ENCODE results near the gene NUP62. TPM values are rescaled to one million over a fixed set of nuclear protein-coding genes. Genes with fewer than 3 reads are reported as not detected.
A peak's percentile ranks its signal among the peaks of the same experiment; 100 is the strongest.
"Not testable (repeated sequence)": the region's sequence is repeated elsewhere in the genome, so short reads cannot be mapped to it uniquely, and the experiment has no call there.

Gene NUP62
- polyA plus RNA-seq, 6 donors from 2014 or later: 30.3 to 59.2 (median 51.3) TPM

- H3K4me3 Mint-ChIP-seq, DNase-seq: not testable (repeated sequence)
Measured at GRCh38 chr19:49958596-49958995, 29.3 kb upstream of the NUP62 start.

GRCh38 chr19:49958144-49958543 lies 28.8 kb upstream of the NUP62 start:
- not testable (repeated sequence) for H3K9me3 Mint-ChIP-seq; H3K4me3 Mint-ChIP-seq; H3K36me3 Mint-ChIP-seq; H3K27ac Mint-ChIP-seq; DNase-seq; ATAC-seq (ENCODE audit: low read depth in 2 of 2)
- H3K27me3 Mint-ChIP-seq: peaks cover 10 to 36% (median 18%) of the 10 kb centered on the region in 3 donors
- peaks cover 5 to 14% (median 11%) of the 10 kb centered on the region in 3 donors for H3K4me1 Mint-ChIP-seq

More at GRCh38 chr19:49958596-49958995, 29.3 kb upstream of the NUP62 start:
- not testable (repeated sequence) for H3K4me1 Mint-ChIP-seq; H3K27ac Mint-ChIP-seq; H3K9me3 Mint-ChIP-seq; H3K36me3 Mint-ChIP-seq; ATAC-seq (ENCODE audit: low read depth in 2 of 2)
- H3K27me3 Mint-ChIP-seq: peaks cover 9 to 31% (median 18%) of the 10 kb centered on the region in 3 donors

GRCh38 chr19:49957262-49957915 lies 28.1 kb upstream of the NUP62 start:
- Mint-ChIP-seq H3K27me3 (peaks cover 10 to 43% (median 18%) of the 10 kb centered on the region in 3 donors), H3K9me3 (peaks cover 0 to 1% (median 0%) of the 10 kb centered on the region in 7 donors), H3K4me3 (no peak overlapping the region), H3K36me3 (no peaks in the 10 kb centered on the region), H3K27ac (no peak overlapping the region), H3K4me1 (peaks cover 5 to 17% (median 11%) of the 10 kb centered on the region in 3 donors)
- DNase-seq: no peak
- no peak for ATAC-seq (ENCODE audit: low read depth in 2 of 2)

GRCh38 chr19:49956115-49956495 lies 26.8 kb upstream of the NUP62 start:
- Mint-ChIP-seq H3K4me1 (peaks cover 5 to 17% (median 11%) of the 10 kb centered on the region in 3 donors), H3K9me3 (peaks cover 0 to 1% (median 0%) of the 10 kb centered on the region in 7 donors), H3K36me3 (no peaks in the 10 kb centered on the region), H3K27me3 (peaks cover 17 to 53% (median 22%) of the 10 kb centered on the region in 3 donors), H3K27ac (no peak overlapping the region), H3K4me3 (no peak overlapping the region)
- DNase-seq (no peak), ATAC-seq (ENCODE audit: low read depth in 2 of 2) (no peak)

GRCh38 chr19:49954933-49955332 lies 25.6 kb upstream of the NUP62 start:
- peaks cover 0 to 1% (median 0%) of the 10 kb centered on the region in 7 donors for H3K9me3 Mint-ChIP-seq
- H3K36me3 Mint-ChIP-seq: no peaks in the 10 kb centered on the region
- no peak for DNase-seq
- H3K4me3 Mint-ChIP-seq: no peak overlapping the region
- H3K4me1 Mint-ChIP-seq: peaks cover 9 to 17% (median 11%) of the 10 kb centered on the region in 3 donors
- H3K27me3 Mint-ChIP-seq: peaks cover 28 to 63% (median 30%) of the 10 kb centered on the region in 3 donors
- ATAC-seq (ENCODE audit: low read depth in 2 of 2): no peak
- no peak overlapping the region for H3K27ac Mint-ChIP-seq

GRCh38 chr19:49954092-49954829 lies 25.0 kb upstream of the NUP62 start:
- no peak overlapping the region for H3K27ac Mint-ChIP-seq
- H3K4me1 Mint-ChIP-seq: peaks cover 9 to 17% (median 11%) of the 10 kb centered on the region in 3 donors
- H3K9me3 Mint-ChIP-seq: peaks cover 0 to 1% (median 0%) of the 10 kb centered on the region in 7 donors
- DNase-seq: no peak
- H3K4me3 Mint-ChIP-seq: peak overlapping the region in 1 of 8 donors; percentile 17
- no peak for ATAC-seq (ENCODE audit: low read depth in 2 of 2)
- H3K27me3 Mint-ChIP-seq: peaks cover 30 to 66% (median 31%) of the 10 kb centered on the region in 3 donors
- H3K36me3 Mint-ChIP-seq: no peaks in the 10 kb centered on the region

GRCh38 chr19:49953416-49953815 lies 24.1 kb upstream of the NUP62 start:
- Mint-ChIP-seq H3K9me3 (peaks cover 0 to 1% (median 0%) of the 10 kb centered on the region in 7 donors), H3K4me1 (peaks cover 9 to 17% (median 11%) of the 10 kb centered on the region in 3 donors), H3K27ac (peak overlapping the region in 1 of 6 donors; percentile 69), H3K4me3 (no peak overlapping the region), H3K27me3 (peaks cover 30 to 66% (median 31%) of the 10 kb centered on the region in 3 donors), H3K36me3 (no peaks in the 10 kb centered on the region)
- DNase-seq: no peak
- ATAC-seq (ENCODE audit: low read depth in 2 of 2): no peak

- Mint-ChIP-seq H3K27me3 (peaks cover 31 to 62% (median 34%) of the 10 kb centered on the region in 3 donors), H3K27ac (no peak overlapping the region), H3K4me1 (peaks cover 9 to 17% (median 11%) of the 10 kb centered on the region in 3 donors), H3K9me3 (no peaks in the 10 kb centered on the region), H3K4me3 (no peak overlapping the region), H3K36me3 (no peaks in the 10 kb centered on the region)
- DNase-seq: no peak
- ATAC-seq (ENCODE audit: low read depth in 2 of 2): no peak
Measured at GRCh38 chr19:49952906-49953305, 23.6 kb upstream of the NUP62 start.

GRCh38 chr19:49952479-49952836 lies 23.2 kb upstream of the NUP62 start:
- Mint-ChIP-seq H3K27ac (no peak overlapping the region), H3K4me3 (no peak overlapping the region), H3K36me3 (no peaks in the 10 kb centered on the region), H3K9me3 (no peaks in the 10 kb centered on the region), H3K27me3 (peaks cover 34 to 65% (median 38%) of the 10 kb centered on the region in 3 donors), H3K4me1 (peaks cover 9 to 17% (median 11%) of the 10 kb centered on the region in 3 donors)
- DNase-seq (no peak), ATAC-seq (ENCODE audit: low read depth in 2 of 2) (no peak)

- no peak overlapping the region for H3K4me3 Mint-ChIP-seq
- peaks cover 9 to 17% (median 11%) of the 10 kb centered on the region in 3 donors for H3K4me1 Mint-ChIP-seq
- peak overlapping the region in 1 of 6 donors; percentile 33 for H3K27ac Mint-ChIP-seq
- ATAC-seq (ENCODE audit: low read depth in 2 of 2) (no peak), DNase-seq (no peak)
- H3K36me3 Mint-ChIP-seq: no peaks in the 10 kb centered on the region
- no peaks in the 10 kb centered on the region for H3K9me3 Mint-ChIP-seq
- H3K27me3 Mint-ChIP-seq: peaks cover 34 to 65% (median 39%) of the 10 kb centered on the region in 3 donors
Measured at GRCh38 chr19:49951806-49952478, 22.6 kb upstream of the NUP62 start.

GRCh38 chr19:49950956-49951526 lies 21.7 kb upstream of the NUP62 start:
- no peak for DNase-seq
- H3K27ac Mint-ChIP-seq: peak overlapping the region in 1 of 6 donors; percentile 71

GRCh38 chr19:49950590-49950948 lies 21.3 kb upstream of the NUP62 start:
- Mint-ChIP-seq H3K27ac (no peak overlapping the region), H3K4me1 (peaks cover 9 to 17% (median 11%) of the 10 kb centered on the region in 3 donors), H3K4me3 (no peak overlapping the region), H3K27me3 (peaks cover 30 to 66% (median 39%) of the 10 kb centered on the region in 3 donors), H3K36me3 (no peaks in the 10 kb centered on the region), H3K9me3 (peaks cover 0 to 2% (median 0%) of the 10 kb centered on the region in 7 donors)
- ATAC-seq (ENCODE audit: low read depth in 2 of 2): no peak
- DNase-seq: no peak

More at GRCh38 chr19:49950956-49951526, 21.7 kb upstream of the NUP62 start:
- Mint-ChIP-seq H3K36me3 (no peaks in the 10 kb centered on the region), H3K27me3 (peaks cover 31 to 66% (median 39%) of the 10 kb centered on the region in 3 donors), H3K9me3 (peaks cover 0 to 2% (median 0%) of the 10 kb centered on the region in 7 donors), H3K4me1 (peaks cover 9 to 17% (median 11%) of the 10 kb centered on the region in 3 donors), H3K4me3 (no peak overlapping the region)
- ATAC-seq (ENCODE audit: low read depth in 2 of 2): no peak

Data from naive B cell (primary cell).